ENCODE results near the gene LTBP3. TPM values are rescaled to one million over a fixed set of nuclear protein-coding genes. Genes with fewer than 3 reads are reported as not detected.

LTBP3 gene
- total and polyA plus RNA-seq, 9 of the 15 experiments (the other 6 are each of a cell fraction or from before 2014, with no cell fraction given): 0.06 to 20.5 (median 4.8) TPM

DNA sequence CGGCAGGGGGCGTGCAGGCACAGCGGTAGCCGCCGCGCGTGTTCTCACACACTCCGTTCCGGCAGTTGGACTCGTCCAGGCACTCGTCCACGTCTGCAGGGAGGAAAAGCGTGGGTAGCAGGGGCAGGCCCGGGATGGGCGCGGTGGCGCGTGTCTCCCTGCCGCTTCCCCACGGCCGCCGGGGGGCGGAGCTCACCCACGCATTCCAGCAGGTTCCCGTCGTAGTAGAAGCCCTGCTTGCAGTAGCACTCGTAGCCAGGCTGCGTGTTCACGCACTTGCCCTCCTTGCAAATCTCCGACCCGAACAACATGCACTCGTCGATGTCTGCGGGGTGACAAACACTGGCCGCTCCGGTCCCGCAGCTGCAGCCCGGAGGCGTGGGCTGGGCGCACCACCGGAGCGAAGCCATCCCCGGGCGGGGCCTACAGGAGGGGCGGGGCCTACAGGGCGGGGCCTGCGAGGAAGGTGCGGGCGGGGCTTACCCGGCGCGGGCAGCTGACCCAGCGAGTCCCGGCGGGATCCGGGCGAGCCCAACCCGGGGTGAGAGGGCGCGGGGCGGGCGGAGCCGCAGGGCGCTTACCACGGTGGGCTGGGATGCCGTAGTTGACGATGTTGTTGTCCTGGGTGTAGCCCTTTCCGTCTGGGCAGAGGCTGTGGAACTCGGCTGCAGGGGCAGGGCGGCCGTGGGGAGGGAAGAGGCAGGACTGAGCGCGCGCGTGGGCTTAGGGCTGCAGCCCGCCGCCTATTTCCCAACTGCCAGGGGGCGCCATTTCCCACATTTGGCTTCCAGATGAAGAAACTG is 17.7 kb downstream of the LTBP3 start (continued):
- TF ChIP-seq, protein P1, sequence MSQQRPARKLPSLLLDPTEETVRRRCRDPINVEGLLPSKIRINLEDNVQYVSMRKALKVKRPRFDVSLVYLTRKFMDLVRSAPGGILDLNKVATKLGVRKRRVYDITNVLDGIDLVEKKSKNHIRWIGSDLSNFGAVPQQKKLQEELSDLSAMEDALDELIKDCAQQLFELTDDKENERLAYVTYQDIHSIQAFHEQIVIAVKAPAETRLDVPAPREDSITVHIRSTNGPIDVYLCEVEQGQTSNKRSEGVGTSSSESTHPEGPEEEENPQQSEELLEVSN (IDR thresholded peaks at IDR 0.05; ENCODE audit: borderline replicate concordance in 1 of 2, extremely low read depth in 1 of 2, insufficient read depth in 1 of 2, insufficient read length in 1 of 2, low read depth in 1 of 2, low read length in 1 of 2, poor library complexity in 1 of 2, severe bottlenecking in 1 of 2): peak; percentile 28 to 55
- TF ChIP-seq ZNF232 (CRISPR knock-in tag; IDR thresholded peaks at IDR 0.05) (0 out of 2 replicates have a peak, but pooled peaks have one; percentile 25), POLR3A (IDR thresholded peaks at IDR 0.05; ENCODE audit: borderline replicate concordance, extremely low read depth, insufficient read depth, insufficient read length) (no peak), TAF7 (tag; IDR thresholded peaks at IDR 0.05) (no peak), POLR2B (IDR thresholded peaks at IDR 0.05; ENCODE audit: low read depth, partially characterized antibody) (no peak), ZNF316 (IDR thresholded peaks at IDR 0.05) (peak; percentile 88), HDAC2 (IDR thresholded peaks at IDR 0.05) (peak; percentile 69), NFIX (CRISPR knock-in tag; IDR thresholded peaks at IDR 0.05; ENCODE audit: low read depth) (no peak), PRDM10 (IDR thresholded peaks at IDR 0.05; ENCODE audit: partially characterized antibody) (peak; percentile 93), ZC3H8 (IDR thresholded peaks at IDR 0.05) (no peak), LCOR (CRISPR knock-in tag; IDR thresholded peaks at IDR 0.05) (peak; percentile 26; the same call in 1 of the 2 replicates), ZNF785 (CRISPR knock-in tag; IDR thresholded peaks at IDR 0.05) (no peak), STAT5A (IDR thresholded peaks at IDR 0.05; ENCODE audit: borderline replicate concordance, low read length) (no peak), PTBP1 (IDR thresholded peaks at IDR 0.05; ENCODE audit: low read depth, low read length) (no peak), USF2 (CRISPR knock-in tag; IDR thresholded peaks at IDR 0.05) (peak; percentile 66)
- TF ChIP-seq, protein P2, sequence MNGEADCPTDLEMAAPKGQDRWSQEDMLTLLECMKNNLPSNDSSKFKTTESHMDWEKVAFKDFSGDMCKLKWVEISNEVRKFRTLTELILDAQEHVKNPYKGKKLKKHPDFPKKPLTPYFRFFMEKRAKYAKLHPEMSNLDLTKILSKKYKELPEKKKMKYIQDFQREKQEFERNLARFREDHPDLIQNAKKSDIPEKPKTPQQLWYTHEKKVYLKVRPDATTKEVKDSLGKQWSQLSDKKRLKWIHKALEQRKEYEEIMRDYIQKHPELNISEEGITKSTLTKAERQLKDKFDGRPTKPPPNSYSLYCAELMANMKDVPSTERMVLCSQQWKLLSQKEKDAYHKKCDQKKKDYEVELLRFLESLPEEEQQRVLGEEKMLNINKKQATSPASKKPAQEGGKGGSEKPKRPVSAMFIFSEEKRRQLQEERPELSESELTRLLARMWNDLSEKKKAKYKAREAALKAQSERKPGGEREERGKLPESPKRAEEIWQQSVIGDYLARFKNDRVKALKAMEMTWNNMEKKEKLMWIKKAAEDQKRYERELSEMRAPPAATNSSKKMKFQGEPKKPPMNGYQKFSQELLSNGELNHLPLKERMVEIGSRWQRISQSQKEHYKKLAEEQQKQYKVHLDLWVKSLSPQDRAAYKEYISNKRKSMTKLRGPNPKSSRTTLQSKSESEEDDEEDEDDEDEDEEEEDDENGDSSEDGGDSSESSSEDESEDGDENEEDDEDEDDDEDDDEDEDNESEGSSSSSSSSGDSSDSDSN (IDR thresholded peaks at IDR 0.05; ENCODE audit: borderline replicate concordance in 1 of 2, low read depth in 2 of 2, low read length in 2 of 2): peak; percentile 16 to 19; a peak in 2 of 4 replicates
- TF ChIP-seq, protein P3, sequence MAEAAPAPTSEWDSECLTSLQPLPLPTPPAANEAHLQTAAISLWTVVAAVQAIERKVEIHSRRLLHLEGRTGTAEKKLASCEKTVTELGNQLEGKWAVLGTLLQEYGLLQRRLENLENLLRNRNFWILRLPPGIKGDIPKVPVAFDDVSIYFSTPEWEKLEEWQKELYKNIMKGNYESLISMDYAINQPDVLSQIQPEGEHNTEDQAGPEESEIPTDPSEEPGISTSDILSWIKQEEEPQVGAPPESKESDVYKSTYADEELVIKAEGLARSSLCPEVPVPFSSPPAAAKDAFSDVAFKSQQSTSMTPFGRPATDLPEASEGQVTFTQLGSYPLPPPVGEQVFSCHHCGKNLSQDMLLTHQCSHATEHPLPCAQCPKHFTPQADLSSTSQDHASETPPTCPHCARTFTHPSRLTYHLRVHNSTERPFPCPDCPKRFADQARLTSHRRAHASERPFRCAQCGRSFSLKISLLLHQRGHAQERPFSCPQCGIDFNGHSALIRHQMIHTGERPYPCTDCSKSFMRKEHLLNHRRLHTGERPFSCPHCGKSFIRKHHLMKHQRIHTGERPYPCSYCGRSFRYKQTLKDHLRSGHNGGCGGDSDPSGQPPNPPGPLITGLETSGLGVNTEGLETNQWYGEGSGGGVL (CRISPR knock-in tag; IDR thresholded peaks at IDR 0.05): no peak
